ENCODE measurements around the gene CDK10. TPM values are rescaled to one million over a fixed set of nuclear protein-coding genes. Genes with fewer than 3 reads are reported as not detected.

CDK10 gene
- total RNA-seq, 3 donors from 2014 or later (not counting 1 experiment from before 2014, with no cell fraction given): 102 to 123 (median 114) TPM

- Histone ChIP-seq H3K4me3 (ENCODE audit: low read length) (no peak overlapping the region), H3K9me3 (ENCODE audit: control insufficient read depth, insufficient read depth, low read length) (no peaks in the 10 kb centered on the region), H3K4me1 (ENCODE audit: control insufficient read depth, insufficient read depth, low read length) (peaks cover 93% of the 10 kb centered on the region), H3K36me3 (ENCODE audit: control insufficient read depth, insufficient read depth, low read length) (peaks cover 90% of the 10 kb centered on the region), H3K27me3 (ENCODE audit: control insufficient read depth, insufficient read depth, low read length) (no peaks in the 10 kb centered on the region), H3K27ac (ENCODE audit: low read length) (no peak overlapping the region)
- no peak for TF ChIP-seq CTCF (IDR thresholded peaks at IDR 0.05)
- no peak for ATAC-seq
- Mint-ChIP-seq H3K27me3 (ENCODE audit: low read depth in 2 of 2) (no peaks in the 10 kb centered on the region), H3K27ac (peak overlapping the region in 1 of 2 donors; percentile 97), H3K4me1 (peaks cover 33 to 49% of the 10 kb centered on the region in 2 donors), H3K36me3 (peaks cover 7% of the 10 kb centered on the region), H3K4me3 (peak overlapping the region; percentile 35), H3K9me3 (no peaks in the 10 kb centered on the region)
- no peak for DNase-seq
- WGBS (ENCODE audit: insufficient coverage): 96% methylated on average over 18 of the region's 18 CpGs
- intact Hi-C loops (cut with micrococcal nuclease): no loop called here
Observed at GRCh38 chr16:89729293-89729692, 42.8 kb downstream of the CDK10 start.

- Mint-ChIP-seq H3K36me3 (peaks cover 7% of the 10 kb centered on the region), H3K27me3 (ENCODE audit: low read depth in 2 of 2) (no peaks in the 10 kb centered on the region), H3K9me3 (no peaks in the 10 kb centered on the region), H3K27ac (peak overlapping the region in 1 of 2 donors; percentile 73), H3K4me1 (peaks cover 33 to 53% of the 10 kb centered on the region in 2 donors), H3K4me3 (peak overlapping the region; percentile 35)
- peaks cover 86% of the 10 kb centered on the region for H3K4me1 ChIP-seq (ENCODE audit: control insufficient read depth, insufficient read depth, low read length)
- intact Hi-C loops (cut with micrococcal nuclease): no loop called here
- H3K36me3 ChIP-seq (ENCODE audit: control insufficient read depth, insufficient read depth, low read length): peaks cover 91% of the 10 kb centered on the region
- no peak for ATAC-seq
- no peak overlapping the region for H3K27ac ChIP-seq (ENCODE audit: low read length)
- no peak for DNase-seq
- H3K9me3 ChIP-seq (ENCODE audit: control insufficient read depth, insufficient read depth, low read length): no peaks in the 10 kb centered on the region
- no peak overlapping the region for H3K4me3 ChIP-seq (ENCODE audit: low read length)
- no peaks in the 10 kb centered on the region for H3K27me3 ChIP-seq (ENCODE audit: control insufficient read depth, insufficient read depth, low read length)
- no peak for TF ChIP-seq CTCF (IDR thresholded peaks at IDR 0.05)
- WGBS (ENCODE audit: insufficient coverage): 96% methylated on average over 14 of the region's 14 CpGs
Observed at GRCh38 chr16:89729863-89730593, 43.5 kb downstream of the CDK10 start.

- TF ChIP-seq CTCF (IDR thresholded peaks at IDR 0.05): no peak
- peak overlapping the region in 1 of 2 donors; percentile 73 for H3K27ac Mint-ChIP-seq
- Histone ChIP-seq H3K27ac (ENCODE audit: low read length) (no peak overlapping the region), H3K9me3 (ENCODE audit: control insufficient read depth, insufficient read depth, low read length) (no peaks in the 10 kb centered on the region), H3K4me3 (ENCODE audit: low read length) (no peak overlapping the region), H3K27me3 (ENCODE audit: control insufficient read depth, insufficient read depth, low read length) (no peaks in the 10 kb centered on the region), H3K4me1 (ENCODE audit: control insufficient read depth, insufficient read depth, low read length) (peaks cover 80% of the 10 kb centered on the region), H3K36me3 (ENCODE audit: control insufficient read depth, insufficient read depth, low read length) (peaks cover 91% of the 10 kb centered on the region)
- no peak for DNase-seq
- H3K4me3 Mint-ChIP-seq: no peak overlapping the region
- WGBS (ENCODE audit: insufficient coverage): 91% methylated on average over 21 of the region's 22 CpGs
- H3K36me3 Mint-ChIP-seq: peaks cover 7% of the 10 kb centered on the region
- H3K4me1 Mint-ChIP-seq: peaks cover 33 to 53% of the 10 kb centered on the region in 2 donors
- no peak for ATAC-seq
- H3K9me3 Mint-ChIP-seq: no peaks in the 10 kb centered on the region
- intact Hi-C loops (cut with micrococcal nuclease): no loop called here
- H3K27me3 Mint-ChIP-seq (ENCODE audit: low read depth in 2 of 2): no peaks in the 10 kb centered on the region
Observed at GRCh38 chr16:89730610-89731234, 44.2 kb downstream of the CDK10 start.

Measured in natural killer cell (primary cell).